Urinary bladder (tissue), 4 donors: ENCODE measurements around the gene TMCO4. TPM values are rescaled to one million over a fixed set of nuclear protein-coding genes. Genes with fewer than 3 reads are reported as not detected.
A peak's percentile ranks its signal among the peaks of the same experiment; 100 is the strongest.

Source experiments
- DNase-seq: peaks from one replicate; pipeline ENCODE4 v3.0.0-alpha.2; 2015; ENCODE audit errors: extremely low spot score
- H3K27ac ChIP-seq: one replicate; pipeline ENCODE4 v1.5.1; 2013; ENCODE audit warnings: low read depth, mild to moderate bottlenecking, moderate library complexity
- H3K36me3 ChIP-seq: one replicate; pipeline ENCODE4 v1.6.1; 2013; ENCODE audit warnings: mild to moderate bottlenecking, moderate library complexity; ENCODE audit not compliant: insufficient read depth
- H3K4me1 ChIP-seq: one replicate; pipeline ENCODE4 v1.6.1; 2013; ENCODE audit warnings: mild to moderate bottlenecking, moderate library complexity; ENCODE audit not compliant: insufficient read depth
- H3K4me3 ChIP-seq: one replicate; pipeline ENCODE4 v1.5.1; 2013; ENCODE audit warnings: low read depth, low read length
- WGBS: extraction: QIAGEN DNeasy Blood & Tissue Kit; methylation state at CpG from one replicate; pipeline ENCODE4 v1.1.7; 2013; 5-methylcytosine and 5-hydroxymethylcytosine counted together
- polyA plus RNA-seq: library from polyadenylated mRNA; stranded (reverse); fragments of 200-250 nt; gene quantifications from one replicate; pipeline ENCODE4 v1.2.3, GENCODE V29; 2013
- total RNA-seq: library from RNA; depleted of rRNA; stranded (reverse); fragments of >200 nt; gene quantifications from one replicate; pipeline ENCODE4 v1.2.3, GENCODE V29; 2014
- donor health status: healthy with polysubstance abuse.
- donor health status: healthy.

TMCO4 gene
- total and polyA plus RNA-seq, 2 donors: 12.7 to 19.9 TPM

GRCh38 chr1:19661721-19662228 lies 137.9 kb downstream of the TMCO4 start:
- Histone ChIP-seq H3K4me1 (no peaks in the 10 kb centered on the region), H3K36me3 (no peaks in the 10 kb centered on the region), H3K27ac (no peak overlapping the region), H3K4me3 (no peak overlapping the region)
- DNase-seq: no peak
- 13% methylated on average over 9 of the region's 9 CpGs for WGBS

GRCh38 chr1:19658186-19658585 lies 141.5 kb downstream of the TMCO4 start:
- H3K36me3 ChIP-seq: no peaks in the 10 kb centered on the region
- DNase-seq: no peak
- no peak overlapping the region for H3K4me3 ChIP-seq
- WGBS: 86% methylated on average over 13 of the region's 13 CpGs
- H3K27ac ChIP-seq: no peak overlapping the region
- H3K4me1 ChIP-seq: no peaks in the 10 kb centered on the region

GRCh38 chr1:19657511-19657910 lies 142.2 kb downstream of the TMCO4 start:
- H3K27ac ChIP-seq: no peak overlapping the region
- no peak for DNase-seq
- no peaks in the 10 kb centered on the region for H3K36me3 ChIP-seq
- WGBS: 87% methylated on average over 10 of the region's 10 CpGs
- H3K4me1 ChIP-seq: no peaks in the 10 kb centered on the region
- H3K4me3 ChIP-seq: no peak overlapping the region

- 74% methylated on average over 15 of the region's 15 CpGs for WGBS
- no peaks in the 10 kb centered on the region for H3K4me1 ChIP-seq
These were observed 142.8 kb downstream of the TMCO4 start for GRCh38 chr1:19656780-19657466.

GRCh38 chr1:19656134-19656779 lies 143.5 kb downstream of the TMCO4 start:
- 92% methylated on average over 9 of the region's 9 CpGs for WGBS
- no peak overlapping the region for H3K4me3 ChIP-seq
- no peaks in the 10 kb centered on the region for H3K4me1 ChIP-seq
- no peak for DNase-seq
- H3K27ac ChIP-seq: no peak overlapping the region
- no peaks in the 10 kb centered on the region for H3K36me3 ChIP-seq

More at GRCh38 chr1:19656780-19657466, 142.8 kb downstream of the TMCO4 start:
- Histone ChIP-seq H3K27ac (no peak overlapping the region), H3K36me3 (no peaks in the 10 kb centered on the region), H3K4me3 (no peak overlapping the region)
- DNase-seq: no peak

- Histone ChIP-seq H3K4me1 (peaks cover under 1% of the 10 kb centered on the region), H3K36me3 (no peaks in the 10 kb centered on the region), H3K4me3 (no peak overlapping the region), H3K27ac (no peak overlapping the region)
- WGBS: 91% methylated on average over 8 of the region's 8 CpGs
- no peak for DNase-seq
These were observed 144.0 kb downstream of the TMCO4 start for GRCh38 chr1:19655718-19656080.

- Histone ChIP-seq H3K4me1 (peaks cover 2% of the 10 kb centered on the region), H3K4me3 (no peak overlapping the region), H3K27ac (no peak overlapping the region), H3K36me3 (no peaks in the 10 kb centered on the region)
- 66% methylated on average over 15 of the region's 15 CpGs for WGBS
- DNase-seq: no peak
These were observed 144.6 kb downstream of the TMCO4 start for GRCh38 chr1:19654886-19655717.

GRCh38 chr1:19654386-19654785 lies 145.3 kb downstream of the TMCO4 start:
- H3K4me3 ChIP-seq: no peak overlapping the region
- H3K36me3 ChIP-seq: no peaks in the 10 kb centered on the region
- 79% methylated on average over 5 of the region's 5 CpGs for WGBS
- no peak for DNase-seq
- peaks cover 2% of the 10 kb centered on the region for H3K4me1 ChIP-seq
- H3K27ac ChIP-seq: no peak overlapping the region

- WGBS: 19% methylated on average over 11 of the region's 11 CpGs
- H3K27ac ChIP-seq: peak overlapping the region; percentile 55
- DNase-seq: no peak
- peaks cover 2% of the 10 kb centered on the region for H3K4me1 ChIP-seq
- no peaks in the 10 kb centered on the region for H3K36me3 ChIP-seq
- no peak overlapping the region for H3K4me3 ChIP-seq
These were observed 148.5 kb downstream of the TMCO4 start for GRCh38 chr1:19651141-19651737.

- H3K4me1 ChIP-seq: peaks cover 2% of the 10 kb centered on the region
- no peaks in the 10 kb centered on the region for H3K36me3 ChIP-seq
- no peak overlapping the region for H3K4me3 ChIP-seq
- peak overlapping the region; percentile 55 for H3K27ac ChIP-seq
- whole genome bisulfite sequencing: 16% methylated on average over 12 of the region's 12 CpGs
- DNase-seq: no peak
These were observed 149.1 kb downstream of the TMCO4 start for GRCh38 chr1:19650416-19651140.

- Histone ChIP-seq H3K27ac (peak overlapping the region; percentile 35), H3K36me3 (no peaks in the 10 kb centered on the region), H3K4me3 (peak overlapping the region; percentile 82), H3K4me1 (peaks cover 2% of the 10 kb centered on the region)
- DNase-seq: no peak
- WGBS: 41% methylated on average over 11 of the region's 11 CpGs
These were observed 151.0 kb downstream of the TMCO4 start for GRCh38 chr1:19648689-19649088.

GRCh38 chr1:19648239-19648638 lies 151.5 kb downstream of the TMCO4 start:
- peaks cover 2% of the 10 kb centered on the region for H3K4me1 ChIP-seq
- peak overlapping the region; percentile 35 for H3K27ac ChIP-seq
- no peaks in the 10 kb centered on the region for H3K36me3 ChIP-seq
- peak overlapping the region; percentile 82 for H3K4me3 ChIP-seq
- DNase-seq: no peak
- 63% methylated on average over 14 of the region's 14 CpGs for WGBS

GRCh38 chr1:19647643-19648042 lies 152.1 kb downstream of the TMCO4 start:
- H3K4me3 ChIP-seq: peak overlapping the region; percentile 82
- WGBS: 47% methylated on average over 16 of the region's 16 CpGs
- H3K4me1 ChIP-seq: peaks cover 2% of the 10 kb centered on the region
- no peaks in the 10 kb centered on the region for H3K36me3 ChIP-seq
- no peak overlapping the region for H3K27ac ChIP-seq
- DNase-seq: no peak
